T-helper 2 cell treated with Interferon-gamma antibody and Interleukin-4, amounts not matched to agents 100 ng/mL and 5 ng/mL, for 36 hours (primary cell): ENCODE data around the gene GPLD1. TPM values are rescaled to one million over a fixed set of nuclear protein-coding genes. Genes with fewer than 3 reads are reported as not detected.
"Not testable (repeated sequence)": the region's sequence is repeated elsewhere in the genome, so short reads cannot be mapped to it uniquely, and the experiment has no call there.

Experiments
- intact Hi-C: fragments of 100-400 bp; cut with micrococcal nuclease; formaldehyde crosslinking; loops from one replicate; pipeline ENCODE4 v1.15.1; 2023
- total RNA-seq: library from RNA; stranded (reverse); gene quantifications from 2 replicates; pipeline ENCODE4 v1.2.3, GENCODE V29; 2022

Gene GPLD1
- total RNA-seq: 0.18 and 0.27 TPM in 2 replicates

- intact Hi-C loops: no loop called here
These were observed at the start of gene GPLD1 for GRCh38 chr6:24489470-24489869. TSS of gene GPLD1 (minus strand) at chr6:24489578. CDS start at chr6:24489511, 67 bp downstream.

GRCh38 chr6:24537771-24538385, 48.5 kb upstream of the GPLD1 start:
- intact Hi-C loops: no loop called here

- intact Hi-C loops: no loop called here
These were observed 47.8 kb upstream of the GPLD1 start for GRCh38 chr6:24537082-24537699.

- intact Hi-C loops: no loop called here
These were observed 47.1 kb upstream of the GPLD1 start for GRCh38 chr6:24536466-24536865.

- intact Hi-C loops: no loop called here
These were observed 45.8 kb upstream of the GPLD1 start for GRCh38 chr6:24535210-24535609.

- intact Hi-C loops: no loop called here
These were observed 45.0 kb upstream of the GPLD1 start for GRCh38 chr6:24534329-24534728.

- intact Hi-C loops: no loop called here
These were observed 40.6 kb upstream of the GPLD1 start for GRCh38 chr6:24529985-24530384.

GRCh38 chr6:24524805-24525204, 35.4 kb upstream of the GPLD1 start:
- intact Hi-C loops: no loop called here

GRCh38 chr6:24524329-24524728, 35.0 kb upstream of the GPLD1 start:
- intact Hi-C loops: no loop called here

- intact Hi-C loops: no loop called here
These were observed 33.1 kb upstream of the GPLD1 start for GRCh38 chr6:24522228-24523176.

- intact Hi-C loops: no loop called here
These were observed 31.7 kb upstream of the GPLD1 start for GRCh38 chr6:24520929-24521546.

GRCh38 chr6:24517659-24518543, 28.5 kb upstream of the GPLD1 start:
- intact Hi-C loops: no loop called here

GRCh38 chr6:24513602-24514001, 24.2 kb upstream of the GPLD1 start:
- intact Hi-C loops: no loop called here

GRCh38 chr6:24511976-24512375, 22.6 kb upstream of the GPLD1 start:
- intact Hi-C loops: not testable (repeated sequence)

- intact Hi-C loops: no loop called here
These were observed 17.6 kb upstream of the GPLD1 start for GRCh38 chr6:24506814-24507520.

GRCh38 chr6:24504649-24505586, 15.5 kb upstream of the GPLD1 start:
- intact Hi-C loops: no loop called here

GRCh38 chr6:24504287-24504648, 14.9 kb upstream of the GPLD1 start:
- intact Hi-C loops: no loop called here

GRCh38 chr6:24501914-24502313, 12.5 kb upstream of the GPLD1 start:
- intact Hi-C loops: no loop called here

- intact Hi-C loops: no loop called here
These were observed 12.0 kb upstream of the GPLD1 start for GRCh38 chr6:24501374-24501773.
